Colonic mucosa (tissue), 4 donors: ENCODE measurements around the gene STEAP4. TPM values are rescaled to one million over a fixed set of nuclear protein-coding genes. Genes with fewer than 3 reads are reported as not detected.
A peak's percentile ranks its signal among the peaks of the same experiment; 100 is the strongest.

Source experiments
- DNase-seq: peaks from one replicate; pipeline ENCODE4 v3.0.0-alpha.2; 2020
- H3K27ac ChIP-seq: fragments of 200-600 bp; one replicate; pipeline ENCODE4 v1.8.0; 2021
- H3K27me3 ChIP-seq: fragments of 200-600 bp; one replicate; pipeline ENCODE4 v1.8.0; 2021
- H3K36me3 ChIP-seq: fragments of 200-600 bp; one replicate; pipeline ENCODE4 v1.8.0; 2021
- H3K4me1 ChIP-seq: fragments of 200-600 bp; one replicate; pipeline ENCODE4 v1.8.0; 2021; ENCODE audit warnings: mild to moderate bottlenecking
- H3K4me3 ChIP-seq: fragments of 200-600 bp; one replicate; pipeline ENCODE4 v1.8.0; 2021
- H3K9ac ChIP-seq, 2 donors: one replicate each; pipeline ENCODE4 v1.7.0; 2013; ENCODE audit warnings: control low read depth in 2 of 2, low read depth in 2 of 2, low read length in 2 of 2
- H3K9me3 ChIP-seq: fragments of 200-600 bp; one replicate; pipeline ENCODE4 v1.8.0; 2021
- intact Hi-C: fragments of 100-400 bp; cut with DNase I; formaldehyde crosslinking; loops from one replicate; pipeline ENCODE4 v1.14.1; 2022
- total RNA-seq, 2 donors: library from RNA; stranded (reverse); fragmentation: NEBNext Ultra II Directional in 1 of 2; extraction: Animal tissue kit (Norgen Biotek cat#: 25700) in 1 of 2; gene quantifications; one replicate each; pipeline ENCODE4 v1.2.1, GENCODE V29; 2021
- TF ChIP-seq, protein P1 (sequence below): fragments of 200-600 bp; IDR thresholded peaks from one replicate; pipeline ENCODE4 v1.8.0; 2022; ENCODE audit warnings: antibody characterized with exemption, mild to moderate bottlenecking
- donor health status: healthy.
- donor health status: DM: no; HTN: no; CAD: no.
- donor health status: DM: no; HTN: no; CAD: no.

Gene STEAP4
- total RNA-seq, 2 donors from 2014 or later = 3.1 to 3.5 TPM

DNA sequence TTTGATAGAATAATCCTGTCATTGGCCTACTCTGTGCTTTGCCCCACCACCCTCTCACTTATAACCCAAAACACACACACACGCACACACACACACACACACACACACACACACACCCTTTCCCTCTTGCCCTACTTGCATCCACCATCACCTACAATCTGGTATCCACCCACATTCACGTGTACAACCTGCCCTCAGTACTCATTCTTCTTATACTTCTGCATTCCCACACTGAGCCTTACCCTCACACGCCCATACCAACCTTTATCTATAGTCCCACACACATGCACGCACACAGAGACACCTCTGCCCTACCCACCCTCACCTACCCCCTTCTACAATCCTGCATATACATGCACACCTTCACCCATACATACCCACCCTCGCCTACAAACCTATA, 76.0 kb downstream of the STEAP4 start:
- Histone ChIP-seq H3K9ac (peak overlapping the region in 1 of 2 donors; percentile 19), H3K27ac (no peak overlapping the region), H3K27me3 (no peaks in the 10 kb centered on the region), H3K4me1 (no peaks in the 10 kb centered on the region), H3K36me3 (no peaks in the 10 kb centered on the region), H3K9me3 (no peaks in the 10 kb centered on the region), H3K4me3 (no peak overlapping the region)
- TF ChIP-seq, protein P1, sequence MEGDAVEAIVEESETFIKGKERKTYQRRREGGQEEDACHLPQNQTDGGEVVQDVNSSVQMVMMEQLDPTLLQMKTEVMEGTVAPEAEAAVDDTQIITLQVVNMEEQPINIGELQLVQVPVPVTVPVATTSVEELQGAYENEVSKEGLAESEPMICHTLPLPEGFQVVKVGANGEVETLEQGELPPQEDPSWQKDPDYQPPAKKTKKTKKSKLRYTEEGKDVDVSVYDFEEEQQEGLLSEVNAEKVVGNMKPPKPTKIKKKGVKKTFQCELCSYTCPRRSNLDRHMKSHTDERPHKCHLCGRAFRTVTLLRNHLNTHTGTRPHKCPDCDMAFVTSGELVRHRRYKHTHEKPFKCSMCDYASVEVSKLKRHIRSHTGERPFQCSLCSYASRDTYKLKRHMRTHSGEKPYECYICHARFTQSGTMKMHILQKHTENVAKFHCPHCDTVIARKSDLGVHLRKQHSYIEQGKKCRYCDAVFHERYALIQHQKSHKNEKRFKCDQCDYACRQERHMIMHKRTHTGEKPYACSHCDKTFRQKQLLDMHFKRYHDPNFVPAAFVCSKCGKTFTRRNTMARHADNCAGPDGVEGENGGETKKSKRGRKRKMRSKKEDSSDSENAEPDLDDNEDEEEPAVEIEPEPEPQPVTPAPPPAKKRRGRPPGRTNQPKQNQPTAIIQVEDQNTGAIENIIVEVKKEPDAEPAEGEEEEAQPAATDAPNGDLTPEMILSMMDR = no peak
- peak; percentile 51 for DNase-seq
- intact Hi-C loops = no loop called here

DNA sequence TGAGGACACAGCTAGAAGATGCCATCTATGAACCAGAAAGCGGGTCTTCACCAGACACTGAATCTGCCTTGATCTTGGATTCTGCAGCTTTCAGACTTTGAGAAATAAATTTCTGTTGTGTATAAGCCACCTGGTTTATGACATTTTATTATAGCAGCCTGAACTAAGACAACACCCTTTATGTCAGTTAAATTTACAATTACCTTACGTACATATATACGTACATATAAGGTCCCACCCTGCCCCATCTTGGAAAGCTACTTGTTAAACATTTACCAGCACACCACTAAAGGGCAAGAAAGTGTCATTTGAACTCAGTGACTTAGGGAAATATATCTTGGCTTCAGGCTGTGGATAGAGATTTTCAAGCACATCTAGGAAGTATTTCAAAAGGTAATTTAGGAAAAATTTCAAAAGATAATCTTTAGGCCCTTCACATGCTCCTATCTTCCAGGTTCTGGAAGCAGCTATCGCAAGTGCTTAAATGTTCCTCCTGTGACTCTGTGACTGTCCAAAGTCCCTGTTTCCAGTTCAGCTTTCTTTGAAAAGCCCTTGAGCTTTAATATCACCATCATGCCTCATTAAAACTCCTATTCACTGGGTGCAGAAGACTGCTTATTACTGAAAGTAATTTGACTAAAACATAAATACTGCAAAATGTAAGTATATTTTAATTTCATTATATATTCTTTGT, 77.2 kb downstream of the STEAP4 start:
- H3K4me3 ChIP-seq = no peak overlapping the region
- intact Hi-C loops = no loop called here
- peak; percentile 77 for DNase-seq
- no peaks in the 10 kb centered on the region for H3K27me3 ChIP-seq
- H3K9ac ChIP-seq = peak overlapping the region; percentile 36 to 64
- no peaks in the 10 kb centered on the region for H3K36me3 ChIP-seq
- no peaks in the 10 kb centered on the region for H3K4me1 ChIP-seq
- TF ChIP-seq, protein P1 = no peak
- H3K27ac ChIP-seq = peak overlapping the region; percentile 78
- H3K9me3 ChIP-seq = no peaks in the 10 kb centered on the region

DNA sequence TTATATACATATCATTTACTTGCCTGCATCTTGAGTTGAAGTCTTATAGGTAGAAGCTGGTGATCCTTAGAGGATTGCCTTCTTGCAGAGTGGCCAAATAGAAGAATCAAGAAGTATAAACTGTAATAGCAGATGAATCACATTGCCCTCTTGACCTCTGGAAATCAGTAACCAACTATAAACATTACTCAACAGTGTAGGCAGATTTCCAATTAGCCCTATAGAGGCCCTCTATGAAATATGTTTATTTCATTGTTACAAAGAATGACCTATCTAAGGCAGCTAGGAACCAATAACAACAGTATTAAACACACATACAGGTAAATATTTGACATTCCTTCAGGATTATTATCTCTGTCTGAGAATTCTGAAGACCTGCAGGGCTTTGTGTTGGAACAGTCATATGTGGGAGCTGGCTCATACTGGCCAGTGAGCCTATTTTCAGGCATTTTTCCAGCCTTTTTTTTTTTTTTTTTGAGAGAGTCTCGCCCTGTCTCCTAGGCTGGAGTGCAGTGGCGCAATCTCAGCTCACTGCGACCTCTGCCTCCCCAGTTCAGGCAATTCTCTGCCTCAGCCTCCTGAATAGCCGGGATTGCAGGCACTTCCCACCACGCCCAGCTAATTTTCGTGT, 79.7 kb downstream of the STEAP4 start:
- H3K9me3 ChIP-seq = no peaks in the 10 kb centered on the region
- H3K4me1 ChIP-seq = no peaks in the 10 kb centered on the region
- H3K9ac ChIP-seq = peak overlapping the region in 1 of 2 donors; percentile 81
- DNase-seq = peak; percentile 82
- intact Hi-C loops = no loop called here
- H3K27me3 ChIP-seq = no peaks in the 10 kb centered on the region
- H3K4me3 ChIP-seq = peak overlapping the region; percentile 16
- TF ChIP-seq, protein P1 = no peak
- H3K36me3 ChIP-seq = no peaks in the 10 kb centered on the region
- H3K27ac ChIP-seq = peak overlapping the region; percentile 65

DNA sequence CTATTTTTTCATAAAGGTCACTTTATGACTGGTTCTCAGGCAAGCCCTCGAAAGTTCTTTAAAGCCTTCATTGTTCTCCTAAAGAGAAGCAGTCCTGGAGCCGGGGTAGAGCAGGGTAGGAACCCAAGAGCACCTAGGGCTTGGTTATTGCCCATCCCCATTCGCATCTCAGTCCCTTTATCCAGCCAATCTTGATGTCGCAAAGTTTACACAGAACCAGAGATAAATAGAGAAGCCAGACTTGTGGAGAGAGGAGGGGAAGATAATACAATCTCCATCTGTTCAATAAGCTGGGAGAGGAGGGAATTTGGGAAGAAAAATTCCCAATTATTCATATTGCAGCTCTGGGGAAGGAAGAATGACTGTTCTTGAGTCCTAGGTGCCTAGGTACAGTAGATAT, 80.5 kb downstream of the STEAP4 start:
- H3K27ac ChIP-seq = peak overlapping the region; percentile 65

DNA sequence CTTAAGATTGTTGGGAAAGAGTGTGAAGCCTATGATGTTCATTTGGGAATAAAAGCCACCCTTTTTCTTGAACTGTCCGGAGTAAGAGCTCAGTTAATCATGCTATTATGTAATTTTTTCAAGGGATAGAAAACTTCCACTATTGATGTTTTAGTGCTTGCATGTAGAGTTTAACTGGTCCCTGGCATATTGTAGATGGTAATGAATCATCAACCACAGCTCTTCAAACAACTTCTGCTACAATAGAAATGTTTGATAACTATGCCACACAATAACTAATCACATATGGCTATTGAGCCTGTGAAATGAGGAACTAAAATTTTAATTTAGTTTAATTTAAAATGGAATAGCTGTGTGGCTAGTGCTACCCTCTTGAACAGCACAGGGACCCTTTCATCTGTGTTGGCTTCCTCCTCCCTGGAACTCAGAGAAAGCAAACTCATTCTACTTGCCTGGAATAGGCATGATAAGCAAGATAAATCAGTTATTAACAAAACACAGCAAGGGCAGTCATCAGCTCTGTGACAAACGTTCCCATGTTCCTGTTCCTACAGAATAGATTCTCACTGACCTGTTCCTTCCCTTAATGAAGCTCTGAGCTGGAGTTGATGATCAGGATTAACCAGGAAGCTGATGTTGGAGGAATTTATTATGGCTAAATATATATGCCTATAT, 82.0 kb downstream of the STEAP4 start:
- intact Hi-C loops = no loop called here
- H3K4me3 ChIP-seq = peak overlapping the region; percentile 16
- peak overlapping the region in 1 of 2 donors; percentile 81 for H3K9ac ChIP-seq
- no peaks in the 10 kb centered on the region for H3K36me3 ChIP-seq
- DNase-seq = no peak
- no peaks in the 10 kb centered on the region for H3K4me1 ChIP-seq
- H3K27ac ChIP-seq = peak overlapping the region; percentile 65
- TF ChIP-seq, protein P1 = no peak
- H3K9me3 ChIP-seq = no peaks in the 10 kb centered on the region
- H3K27me3 ChIP-seq = no peaks in the 10 kb centered on the region

More for the DNA sequence above, 80.5 kb downstream of the STEAP4 start:
- Histone ChIP-seq H3K4me3 (peak overlapping the region; percentile 16), H3K9ac (peak overlapping the region; percentile 13 to 81), H3K36me3 (no peaks in the 10 kb centered on the region), H3K9me3 (no peaks in the 10 kb centered on the region), H3K27me3 (no peaks in the 10 kb centered on the region), H3K4me1 (no peaks in the 10 kb centered on the region)
- no peak for DNase-seq
- intact Hi-C loops = no loop called here
- TF ChIP-seq, protein P1 = no peak
